ENCODE data around the gene SERPINA10.

Gene SERPINA10

GRCh38 chr14:94292872-94293577 lies at the start of gene SERPINA10:
SERPINA10 (minus strand) TSS chr14:94293268; CDS start chr14:94290593, 2,675 bp downstream.
- no peak within 1 kb of the TSS for H3K9ac ChIP-seq (ENCODE audit: low read length)
- H3F3A ChIP-seq (ENCODE audit: insufficient read depth, low read length), result no peaks in the 10 kb centered on the region
- no peak within 1 kb of the TSS for H3K4me3 ChIP-seq (ENCODE audit: low read depth, low read length, poor library complexity, severe bottlenecking)
- no peaks in the 10 kb centered on the region for H3K4me1 ChIP-seq (ENCODE audit: insufficient read depth, low read length, severe bottlenecking)
- H3K36me3 ChIP-seq (ENCODE audit: insufficient read depth, low read length), result no peaks in the 10 kb centered on the region
- H3K9me2 ChIP-seq (ENCODE audit: low read depth, low read length), result no peaks in the 10 kb centered on the region
- no peaks in the 10 kb centered on the region for H3K9me3 ChIP-seq (ENCODE audit: low read length)
- H3K79me2 ChIP-seq (ENCODE audit: insufficient read depth, low read length), result no peaks in the 10 kb centered on the region
- no peak within 1 kb of the TSS for H3K27ac ChIP-seq (ENCODE audit: low read depth, low read length, poor library complexity, severe bottlenecking)
- no peaks in the 10 kb centered on the region; the same call in 1 of the 2 replicates for H3K27me3 ChIP-seq (ENCODE audit: insufficient read depth, low read length)
- H2AFZ ChIP-seq (ENCODE audit: low read length), result no peak within 1 kb of the TSS
- no peaks in the 10 kb centered on the region for H4K20me1 ChIP-seq (ENCODE audit: insufficient read depth, low read length)
- H3K4me2 ChIP-seq (ENCODE audit: low read length), result no peak within 1 kb of the TSS
- no peak for TF ChIP-seq EZH2 (IDR thresholded peaks at IDR 0.05; ENCODE audit: borderline replicate concordance, low read length)
- no peak for TF ChIP-seq CTCF (IDR thresholded peaks at IDR 0.05; ENCODE audit: low read length)

GRCh38 chr14:94342334-94342934 lies 49.4 kb upstream of the SERPINA10 start:
- Histone ChIP-seq H3F3A (ENCODE audit: insufficient read depth, low read length) (no peaks in the 10 kb centered on the region), H3K27me3 (ENCODE audit: insufficient read depth, low read length) (no peaks in the 10 kb centered on the region), H3K4me1 (ENCODE audit: insufficient read depth, low read length, severe bottlenecking) (peaks cover 58% of the 10 kb centered on the region), H3K9me3 (ENCODE audit: low read length) (no peaks in the 10 kb centered on the region), H3K79me2 (ENCODE audit: insufficient read depth, low read length) (no peaks in the 10 kb centered on the region), H4K20me1 (ENCODE audit: insufficient read depth, low read length) (no peaks in the 10 kb centered on the region), H3K36me3 (ENCODE audit: insufficient read depth, low read length) (no peaks in the 10 kb centered on the region), H3K9me2 (ENCODE audit: low read depth, low read length) (no peaks in the 10 kb centered on the region), H3K4me2 (ENCODE audit: low read length) (no peak overlapping the region), H3K4me3 (ENCODE audit: low read depth, low read length, poor library complexity, severe bottlenecking) (no peak overlapping the region), H2AFZ (ENCODE audit: low read length) (no peak overlapping the region), H3K9ac (ENCODE audit: low read length) (no peak overlapping the region), H3K27ac (ENCODE audit: low read depth, low read length, poor library complexity, severe bottlenecking) (peak overlapping the region; percentile 43)
- TF ChIP-seq EZH2 (IDR thresholded peaks at IDR 0.05; ENCODE audit: borderline replicate concordance, low read length) (no peak), CTCF (IDR thresholded peaks at IDR 0.05; ENCODE audit: low read length) (no peak)

- Histone ChIP-seq H3K9ac (ENCODE audit: low read length) (no peak overlapping the region), H3K4me3 (ENCODE audit: low read depth, low read length, poor library complexity, severe bottlenecking) (no peak overlapping the region), H3K4me1 (ENCODE audit: insufficient read depth, low read length, severe bottlenecking) (peaks cover 52% of the 10 kb centered on the region), H3K9me3 (ENCODE audit: low read length) (no peaks in the 10 kb centered on the region), H3K27ac (ENCODE audit: low read depth, low read length, poor library complexity, severe bottlenecking) (peak overlapping the region; percentile 43), H2AFZ (ENCODE audit: low read length) (no peak overlapping the region), H3K36me3 (ENCODE audit: insufficient read depth, low read length) (no peaks in the 10 kb centered on the region), H3K4me2 (ENCODE audit: low read length) (no peak overlapping the region), H3F3A (ENCODE audit: insufficient read depth, low read length) (no peaks in the 10 kb centered on the region), H3K27me3 (ENCODE audit: insufficient read depth, low read length) (no peaks in the 10 kb centered on the region), H3K9me2 (ENCODE audit: low read depth, low read length) (no peaks in the 10 kb centered on the region), H4K20me1 (ENCODE audit: insufficient read depth, low read length) (no peaks in the 10 kb centered on the region), H3K79me2 (ENCODE audit: insufficient read depth, low read length) (no peaks in the 10 kb centered on the region)
- TF ChIP-seq CTCF (IDR thresholded peaks at IDR 0.05; ENCODE audit: low read length) (no peak), EZH2 (IDR thresholded peaks at IDR 0.05; ENCODE audit: borderline replicate concordance, low read length) (no peak)
These were observed 48.7 kb upstream of the SERPINA10 start for GRCh38 chr14:94341656-94342333.

All from OCI-LY1 (cell line).